Activated naive CD4-positive, alpha-beta T cell treated with anti-CD3 and anti-CD28 coated beads, Interleukin-2, amount 50 U/mL, for 16 hours (primary cell): Measurements from ENCODE around the gene ADAM29.
"Not testable (repeated sequence)": the region's sequence is repeated elsewhere in the genome, so short reads cannot be mapped to it uniquely, and the experiment has no call there.

Source experiments
- DNase-seq: peaks from one replicate; pipeline ENCODE4 v3.0.0-alpha.2; 2020

ADAM29 gene

DNA sequence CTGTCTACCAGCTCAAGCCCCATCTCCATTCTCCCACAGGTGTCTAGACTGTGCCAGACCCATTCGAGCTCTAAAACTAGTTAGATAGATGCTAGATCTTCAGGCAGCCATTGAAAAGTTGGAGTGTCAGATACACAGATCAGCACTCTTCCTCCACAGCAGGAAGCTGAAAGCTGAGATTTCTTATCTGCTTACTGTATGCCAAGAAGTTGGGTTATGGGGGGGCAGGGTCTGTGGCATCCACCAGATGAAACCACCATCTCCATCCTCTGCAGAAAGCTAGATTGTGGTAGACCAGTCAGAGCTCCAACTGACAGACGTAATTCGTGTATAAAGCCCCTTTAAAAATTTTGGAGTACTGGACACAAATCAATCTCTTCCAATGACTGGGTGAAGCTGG is 54.8 kb downstream of the ADAM29 start:
- no peak for DNase-seq

DNA sequence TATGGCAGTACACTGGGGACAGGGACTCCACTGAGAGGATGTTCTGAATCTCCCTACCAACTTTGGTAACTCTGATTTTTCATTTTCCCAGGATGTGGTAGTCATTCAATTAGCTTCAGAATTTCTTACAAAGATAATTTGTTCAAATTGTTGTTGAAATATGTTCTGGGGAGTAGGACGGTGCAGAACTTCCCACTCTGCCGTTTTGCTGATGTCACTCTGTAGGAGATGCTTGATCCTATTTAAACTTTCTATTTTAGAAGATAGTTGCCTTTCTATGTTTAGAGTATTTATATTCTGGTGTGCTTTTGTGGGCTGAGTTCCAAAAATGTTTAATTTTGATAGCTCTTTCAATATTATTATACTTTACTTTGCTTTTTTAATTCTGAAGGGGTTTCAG is 55.2 kb downstream of the ADAM29 start:
- no peak for DNase-seq

DNA sequence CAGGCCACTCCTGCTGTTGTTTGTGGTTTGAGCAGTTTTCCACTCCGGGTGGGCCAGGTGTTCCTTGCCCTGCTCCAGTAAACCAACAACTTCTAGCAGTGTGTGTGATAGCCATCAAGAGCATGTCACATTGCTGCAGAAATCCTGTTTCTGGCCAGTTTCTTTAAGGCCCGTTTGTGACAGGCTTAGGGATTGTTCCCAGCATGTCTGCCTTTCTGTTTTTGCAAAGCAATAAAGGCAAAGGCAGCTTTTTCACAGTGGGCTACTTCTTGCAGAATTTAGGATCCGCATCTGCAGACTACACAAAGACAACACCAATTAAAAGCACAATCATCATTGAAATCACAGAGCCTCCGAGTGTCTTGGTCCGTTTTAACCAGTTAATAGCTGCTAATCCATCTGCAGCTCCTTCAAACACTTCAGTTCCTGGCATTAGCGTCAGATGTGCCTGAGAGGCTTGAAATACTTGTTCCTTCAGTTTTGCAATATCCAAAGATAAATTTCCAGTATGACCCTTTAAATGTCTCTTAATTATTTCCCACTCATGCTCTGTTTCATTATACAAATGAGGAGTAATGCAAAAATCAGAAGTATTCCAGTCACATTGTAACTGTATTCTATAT is 65.1 kb downstream of the ADAM29 start:
- no peak for DNase-seq

DNA sequence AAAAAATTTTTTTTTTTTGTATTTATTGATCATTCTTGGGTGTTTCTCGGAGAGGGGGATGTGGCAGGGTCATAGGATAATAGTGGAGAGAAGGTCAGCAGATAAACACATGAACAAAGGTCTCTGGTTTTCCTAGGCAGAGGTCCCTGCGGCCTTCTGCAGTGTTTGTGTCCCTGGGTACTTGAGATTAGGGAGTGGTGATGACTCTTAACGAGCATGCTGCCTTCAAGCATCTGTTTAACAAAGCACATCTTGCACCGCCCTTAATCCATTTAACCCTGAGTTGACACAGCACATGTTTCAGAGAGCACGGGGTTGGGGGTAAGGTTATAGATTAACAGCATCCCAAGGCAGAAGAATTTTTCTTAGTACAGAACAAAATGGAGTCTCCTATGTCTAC is 65.7 kb downstream of the ADAM29 start:
- not testable (repeated sequence) for DNase-seq

DNA sequence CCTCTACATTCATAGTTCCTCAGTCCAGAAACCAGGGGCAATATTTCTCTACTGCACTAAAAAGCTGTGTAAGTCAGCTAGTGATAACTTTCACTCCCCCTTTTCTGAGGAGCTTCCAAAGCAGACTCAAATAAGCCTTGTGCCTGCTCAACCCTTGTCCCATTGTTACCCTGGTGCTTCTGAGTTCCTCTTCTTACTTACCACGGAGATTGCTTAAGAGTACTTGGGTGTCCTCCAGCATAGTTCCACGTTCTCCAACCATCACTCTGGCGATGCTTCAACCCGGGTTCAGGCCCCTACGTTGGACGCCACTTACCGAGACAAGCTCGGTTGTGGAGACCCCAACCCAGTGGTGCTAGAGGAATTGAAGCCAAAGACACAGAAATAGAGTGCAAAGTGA is 71.6 kb downstream of the ADAM29 start:
- no peak for DNase-seq

DNA sequence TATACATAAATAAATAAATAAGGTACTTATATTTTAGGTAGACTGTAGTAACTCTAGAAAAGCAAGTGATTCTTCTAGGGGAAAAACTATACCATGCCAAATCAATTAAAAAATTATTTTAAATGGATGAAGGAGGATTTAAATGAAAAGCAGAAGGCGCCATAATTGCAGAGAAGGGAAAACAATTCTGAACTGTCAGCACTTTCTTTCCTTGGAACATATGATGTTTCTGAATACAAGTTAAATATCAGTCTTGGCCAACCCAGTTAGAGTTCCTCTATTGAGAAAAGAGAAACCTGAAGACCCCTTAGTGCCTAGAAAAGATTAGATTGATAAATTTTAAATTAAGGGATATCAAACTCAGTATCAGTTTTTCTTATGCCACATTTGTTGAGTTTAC is 75.8 kb downstream of the ADAM29 start:
- DNase-seq: no peak

DNA sequence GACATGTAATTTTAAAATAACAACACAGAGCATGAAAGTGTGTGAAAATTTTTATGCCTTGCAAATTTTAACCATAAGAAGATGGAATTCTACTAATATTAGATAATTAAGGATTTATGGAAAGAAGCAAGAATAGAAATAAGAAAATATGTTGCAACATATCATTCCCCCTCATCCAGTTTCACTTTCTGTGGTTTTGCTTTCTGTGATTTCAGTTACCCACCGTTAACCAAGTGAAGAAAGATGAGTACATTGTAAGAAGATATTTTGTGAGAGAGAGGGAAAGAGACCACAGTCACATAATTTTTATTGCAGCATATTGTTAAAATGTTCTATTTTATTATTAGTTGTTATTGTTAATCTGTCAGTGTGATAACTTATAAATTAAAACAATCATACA is 77.9 kb downstream of the ADAM29 start:
- no peak for DNase-seq

DNA sequence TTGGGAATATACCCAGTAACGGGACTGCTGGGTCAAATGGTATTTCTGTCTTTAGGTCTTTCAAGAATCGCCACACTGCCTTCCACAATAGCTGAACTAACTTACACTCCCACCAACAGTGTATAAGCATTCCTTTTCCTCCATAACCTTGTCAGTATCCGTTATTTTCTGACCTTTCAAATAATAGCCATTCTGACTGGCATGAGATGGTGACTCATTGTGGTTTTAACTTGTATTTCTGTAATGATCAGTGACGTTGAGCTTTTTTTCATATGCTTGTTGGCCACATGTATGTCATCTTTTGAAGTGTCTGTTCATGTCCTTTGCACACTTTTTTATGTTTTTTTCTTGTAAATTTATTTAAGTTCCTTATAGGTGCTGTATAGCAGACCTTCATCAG is 81.2 kb downstream of the ADAM29 start:
- DNase-seq: no peak

DNA sequence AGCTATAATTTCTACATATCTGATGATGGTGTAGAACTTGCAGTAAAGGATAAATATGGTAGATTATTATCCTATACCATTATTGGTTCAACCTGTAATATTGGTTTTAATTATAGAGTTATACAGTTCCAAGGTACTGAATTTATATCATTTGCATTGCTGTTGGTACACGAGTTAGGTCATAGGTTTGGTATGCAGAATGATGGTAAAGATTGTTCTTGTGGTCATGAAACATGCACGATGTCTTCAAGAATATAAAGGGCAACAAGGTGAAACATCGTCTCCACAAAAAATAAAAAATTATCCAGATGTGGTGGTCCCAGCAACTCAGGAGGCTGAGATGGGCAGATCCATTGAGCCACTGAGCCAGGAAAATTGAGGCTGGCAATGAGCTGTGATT is 99.6 kb downstream of the ADAM29 start:
- no peak for DNase-seq

DNA sequence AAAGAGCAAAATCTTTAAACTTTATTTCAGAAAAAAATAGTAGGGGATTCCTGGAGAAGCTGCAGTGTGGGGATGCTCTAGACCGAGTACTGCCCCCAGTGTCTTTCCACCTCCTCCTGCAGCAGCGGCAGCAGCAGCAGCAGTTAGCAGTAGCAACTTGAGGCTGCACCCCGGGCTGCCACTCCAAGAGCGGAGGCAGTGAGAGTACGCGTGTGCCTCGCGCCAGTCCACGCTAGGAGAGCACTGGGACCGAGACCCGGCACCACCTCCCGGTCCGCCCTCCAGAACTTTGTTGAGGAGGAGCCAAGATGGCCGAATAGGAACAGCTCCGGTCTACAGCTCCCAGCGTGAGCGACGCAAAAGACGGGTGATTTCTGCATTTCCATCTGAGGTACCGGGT is 101.3 kb downstream of the ADAM29 start:
- not testable (repeated sequence) for DNase-seq
